ENCODE results near the gene LAMC3. TPM values are rescaled to one million over a fixed set of nuclear protein-coding genes. Genes with fewer than 3 reads are reported as not detected.

LAMC3 gene
- total RNA-seq, 4 donors from 2014 or later = 0.06 to 0.50 (median 0.34) TPM; not detected in 1

- DNase-seq (ENCODE audit: extremely low spot score) = no peak
- Histone ChIP-seq H3K4me1 (no peaks in the 10 kb centered on the region), H3K27ac (replicated peaks in 1 of 4) (no peak overlapping the region), H3K27me3 (peaks cover 0 to 35% (median 0%) of the 10 kb centered on the region in 4 donors), H3K36me3 (no peaks in the 10 kb centered on the region), H3K9me3 (no peaks in the 10 kb centered on the region), H3K4me3 (no peak overlapping the region)
- TF ChIP-seq POLR2A (IDR thresholded peaks at IDR 0.05; ENCODE audit: low read depth) (no peak), EP300 (IDR thresholded peaks at IDR 0.05) (no peak), CTCF (IDR thresholded peaks at IDR 0.05) (no peak), POLR2AphosphoS5 (IDR thresholded peaks at IDR 0.05) (no peak)
- 91% methylated on average over 9 of the region's 9 CpGs for WGBS
- intact Hi-C loops (cut with DNase I) = no loop called here
Measured at GRCh38 chr9:131072871-131073237, 63.9 kb downstream of the LAMC3 start.

GRCh38 chr9:131076347-131077195 is 67.6 kb downstream of the LAMC3 start:
- H3K9me3 ChIP-seq = no peaks in the 10 kb centered on the region
- no peaks in the 10 kb centered on the region for H3K36me3 ChIP-seq
- intact Hi-C loops (cut with DNase I) = no loop called here
- no peak for TF ChIP-seq POLR2A (IDR thresholded peaks at IDR 0.05; ENCODE audit: low read depth)
- TF ChIP-seq EP300 (IDR thresholded peaks at IDR 0.05) = no peak
- TF ChIP-seq CTCF (IDR thresholded peaks at IDR 0.05) = no peak
- TF ChIP-seq POLR2AphosphoS5 (IDR thresholded peaks at IDR 0.05) = no peak
- H3K4me3 ChIP-seq = no peak overlapping the region
- peaks cover 0 to 6% (median 0%) of the 10 kb centered on the region in 4 donors for H3K27me3 ChIP-seq
- no peak overlapping the region for H3K27ac ChIP-seq (replicated peaks in 1 of 4)
- WGBS = 80% methylated on average over 13 of the region's 15 CpGs
- H3K4me1 ChIP-seq = no peaks in the 10 kb centered on the region
- DNase-seq (ENCODE audit: extremely low spot score) = no peak

GRCh38 chr9:131078427-131079366 is 69.7 kb downstream of the LAMC3 start:
- Histone ChIP-seq H3K27ac (replicated peaks in 1 of 4) (no peak overlapping the region), H3K36me3 (no peaks in the 10 kb centered on the region), H3K4me1 (peaks cover 0 to 5% (median 0%) of the 10 kb centered on the region in 4 donors), H3K4me3 (no peak overlapping the region), H3K27me3 (no peaks in the 10 kb centered on the region), H3K9me3 (no peaks in the 10 kb centered on the region)
- DNase-seq (ENCODE audit: extremely low spot score) = no peak
- TF ChIP-seq CTCF (IDR thresholded peaks at IDR 0.05) (no peak), EP300 (IDR thresholded peaks at IDR 0.05) (no peak), POLR2A (IDR thresholded peaks at IDR 0.05; ENCODE audit: low read depth) (no peak)
- WGBS = 87% methylated on average over 8 of the region's 17 CpGs
- intact Hi-C loops (cut with DNase I) = no loop called here

- no peak for TF ChIP-seq CTCF (IDR thresholded peaks at IDR 0.05)
- no peak for TF ChIP-seq EP300 (IDR thresholded peaks at IDR 0.05)
- TF ChIP-seq POLR2A (IDR thresholded peaks at IDR 0.05; ENCODE audit: low read depth) = no peak
- TF ChIP-seq POLR2AphosphoS5 (IDR thresholded peaks at IDR 0.05) = no peak
- WGBS = 82% methylated on average over 8 of the region's 9 CpGs
- no peak for DNase-seq (ENCODE audit: extremely low spot score)
- Histone ChIP-seq H3K4me1 (peaks cover 0 to 5% (median 0%) of the 10 kb centered on the region in 4 donors), H3K27ac (replicated peaks in 1 of 4) (no peak overlapping the region), H3K4me3 (no peak overlapping the region), H3K27me3 (peaks cover 0 to 4% (median 0%) of the 10 kb centered on the region in 4 donors), H3K36me3 (no peaks in the 10 kb centered on the region), H3K9me3 (no peaks in the 10 kb centered on the region)
- intact Hi-C loops (cut with DNase I) = no loop called here
Measured at GRCh38 chr9:131080589-131080988, 71.6 kb downstream of the LAMC3 start.
